HG03520 (cell line): ENCODE results near the gene NR2C2AP.
"Not testable (repeated sequence)": the region's sequence is repeated elsewhere in the genome, so short reads cannot be mapped to it uniquely, and the experiment has no call there.

Source experiments
- ATAC-seq: cut with Tn5 transposase; IDR thresholded peaks from one replicate; pipeline ENCODE4 v1.9.1; 2021; ENCODE audit warnings: mild to moderate bottlenecking, moderate library complexity; ENCODE audit not compliant: unreplicated experiment

NR2C2AP gene

GRCh38 chr19:19203012-19203856 lies at the start of gene NR2C2AP:
Gene NR2C2AP (minus strand): TSS chr19:19203414. CDS start chr19:19203060, 354 bp downstream.
- no peak for ATAC-seq

GRCh38 chr19:19250196-19250801 lies 47.1 kb upstream of the NR2C2AP start:
- ATAC-seq: no peak

GRCh38 chr19:19240476-19240875 lies 37.3 kb upstream of the NR2C2AP start:
- no peak for ATAC-seq

- no peak for ATAC-seq
Observed at GRCh38 chr19:19239675-19240074, 36.5 kb upstream of the NR2C2AP start.

GRCh38 chr19:19238126-19238894 lies 35.1 kb upstream of the NR2C2AP start:
- ATAC-seq: no peak

- no peak for ATAC-seq
Observed at GRCh38 chr19:19236173-19236572, 33.0 kb upstream of the NR2C2AP start.

GRCh38 chr19:19234220-19234816 lies 31.1 kb upstream of the NR2C2AP start:
- no peak for ATAC-seq

GRCh38 chr19:19232261-19232721 lies 29.1 kb upstream of the NR2C2AP start:
- no peak for ATAC-seq

- no peak for ATAC-seq
Observed at GRCh38 chr19:19230999-19231398, 27.8 kb upstream of the NR2C2AP start.

- no peak for ATAC-seq
Observed at GRCh38 chr19:19229701-19230100, 26.5 kb upstream of the NR2C2AP start.

GRCh38 chr19:19227217-19227616 lies 24.0 kb upstream of the NR2C2AP start:
- ATAC-seq: no peak

- ATAC-seq: no peak
Observed at GRCh38 chr19:19226663-19227062, 23.4 kb upstream of the NR2C2AP start.

GRCh38 chr19:19226204-19226603 lies 23.0 kb upstream of the NR2C2AP start:
- no peak for ATAC-seq

- ATAC-seq: no peak
Observed at GRCh38 chr19:19224852-19225494, 21.8 kb upstream of the NR2C2AP start.

- no peak for ATAC-seq
Observed at GRCh38 chr19:19224150-19224851, 21.1 kb upstream of the NR2C2AP start.

GRCh38 chr19:19223636-19224035 lies 20.4 kb upstream of the NR2C2AP start:
- ATAC-seq: no peak

GRCh38 chr19:19223060-19223459 lies 19.8 kb upstream of the NR2C2AP start:
- ATAC-seq: no peak

GRCh38 chr19:19221000-19221399 lies 17.8 kb upstream of the NR2C2AP start:
- ATAC-seq: not testable (repeated sequence)

- ATAC-seq: no peak
Observed at GRCh38 chr19:19218911-19219310, 15.7 kb upstream of the NR2C2AP start.

GRCh38 chr19:19217099-19217498 lies 13.9 kb upstream of the NR2C2AP start:
- ATAC-seq: no peak
